Measurements from ENCODE around the gene UBE3C. TPM values are rescaled to one million over a fixed set of nuclear protein-coding genes. Genes with fewer than 3 reads are reported as not detected.

UBE3C gene
- total and polyA plus RNA-seq, 2 donors (not counting 3 experiments of a cell fraction or from before 2014, with no cell fraction given): 45.1 to 77.3 TPM

GRCh38 chr7:157089100-157089610, 49.6 kb upstream of the UBE3C start:
- dilution Hi-C loops (cut with MboI; ENCODE audit: extremely low pct_ligation_motif_present, low sequenced_read_pairs) (no loop called here), intact Hi-C loops (cut with micrococcal nuclease) (no loop called here)
- Histone ChIP-seq H3K36me3 (ENCODE audit: control insufficient read depth in 2 of 2, extremely low read depth in 1 of 2, insufficient read depth in 2 of 2, low read length in 2 of 2) (no peaks in the 10 kb centered on the region), H4K20me1 (replicated peaks; ENCODE audit: control insufficient read depth, extremely low read depth, insufficient read depth, low read length) (no peaks in the 10 kb centered on the region), H3K4me3 (replicated peaks in 1 of 3; ENCODE audit: insufficient read depth in 1 of 3, low read depth in 1 of 3, low read length in 3 of 3) (no peak overlapping the region), H3K9me3 (replicated peaks; ENCODE audit: control insufficient read depth, insufficient read depth, low read length) (no peaks in the 10 kb centered on the region), H3K9me1 (replicated peaks; ENCODE audit: control insufficient read depth, extremely low read depth, insufficient read depth, low read length) (no peaks in the 10 kb centered on the region), H3K27me3 (ENCODE audit: control insufficient read depth in 2 of 2, insufficient read depth in 2 of 2, low read length in 2 of 2) (no peaks in the 10 kb centered on the region), H3K9ac (replicated peaks; ENCODE audit: extremely low read depth, insufficient read depth, low read length) (no peak overlapping the region), H2AFZ (ENCODE audit: low read depth, low read length) (no peak overlapping the region), H3K79me2 (ENCODE audit: control insufficient read depth, insufficient read depth, low read length) (no peaks in the 10 kb centered on the region), H3K4me2 (ENCODE audit: insufficient read depth, low read length) (no peak overlapping the region), H3K4me1 (ENCODE audit: control insufficient read depth, extremely low read depth, insufficient read depth, low read length) (no peaks in the 10 kb centered on the region), H3K27ac (ENCODE audit: insufficient read depth, low read depth, low read length) (no peak overlapping the region)
- no TSS peak for BruUV-seq (replicated peaks)
- ChIA-PET POLR2A (no interaction called here), CTCF (no interaction called here)
- FAIRE-seq: no peak
- no peak for TF ChIP-seq EZH2 (IDR thresholded peaks at IDR 0.05; ENCODE audit: borderline replicate concordance, low read depth, low read length, severe bottlenecking)
- TF ChIP-seq CTCF (IDR thresholded peaks at IDR 0.05; ENCODE audit: extremely low read depth in 1 of 2, insufficient read depth in 1 of 2, low read depth in 1 of 2, low read length in 2 of 2): no peak
- TF ChIP-seq POLR2AphosphoS5 (IDR thresholded peaks at IDR 0.05; ENCODE audit: insufficient read depth, low read depth, low read length): no peak
- TF ChIP-seq JUN (IDR thresholded peaks at IDR 0.05; ENCODE audit: borderline replicate concordance, insufficient read depth, insufficient read length, low read depth): no peak
- TF ChIP-seq FOS (IDR thresholded peaks at IDR 0.05; ENCODE audit: borderline replicate concordance, insufficient read depth, low read length): no peak
- TF ChIP-seq MYC (IDR thresholded peaks at IDR 0.05; ENCODE audit: low read depth, low read length): no peak
- no peak for TF ChIP-seq GATA2 (IDR thresholded peaks at IDR 0.05; ENCODE audit: insufficient read depth, insufficient read length, low read depth, low read length)
- TF ChIP-seq POLR2A (IDR thresholded peaks at IDR 0.05; ENCODE audit: low read depth, low read length): no peak
- TF ChIP-seq MAX (IDR thresholded peaks at IDR 0.05; ENCODE audit: insufficient read depth, insufficient read length): no peak
- DNase-seq (ENCODE audit: low read depth, low spot score): no peak

Measured in endothelial cell of umbilical vein (primary cell).